T-helper 1 cell treated with Interleukin-12 subunit alpha and Interleukin-12 subunit beta and Interleukin-4 antibody, amounts not matched to agents 30 μg/mL and 1 μg/mL, for 36 hours (primary cell): Measurements from ENCODE around the gene PCED1A.

Experiments used
- H3K27ac Mint-ChIP-seq: one replicate; pipeline ENCODE4 v1.8.0; 2021; ENCODE audit warnings: mild to moderate bottlenecking, mixed read lengths
- H3K27me3 Mint-ChIP-seq: one replicate; pipeline ENCODE4 v1.8.0; 2021; ENCODE audit warnings: low read depth, mixed read lengths
- H3K36me3 Mint-ChIP-seq: one replicate; pipeline ENCODE4 v1.8.0; 2021; ENCODE audit warnings: low read depth, mixed read lengths
- H3K4me1 Mint-ChIP-seq: one replicate; pipeline ENCODE4 v1.8.0; 2021; ENCODE audit warnings: low read depth, mixed read lengths
- H3K4me3 Mint-ChIP-seq: one replicate; pipeline ENCODE4 v1.8.0; 2021; ENCODE audit warnings: mild to moderate bottlenecking, moderate library complexity, mixed read lengths
- H3K9me3 Mint-ChIP-seq: one replicate; pipeline ENCODE4 v1.8.0; 2021; ENCODE audit warnings: mixed read lengths

PCED1A gene

DNA sequence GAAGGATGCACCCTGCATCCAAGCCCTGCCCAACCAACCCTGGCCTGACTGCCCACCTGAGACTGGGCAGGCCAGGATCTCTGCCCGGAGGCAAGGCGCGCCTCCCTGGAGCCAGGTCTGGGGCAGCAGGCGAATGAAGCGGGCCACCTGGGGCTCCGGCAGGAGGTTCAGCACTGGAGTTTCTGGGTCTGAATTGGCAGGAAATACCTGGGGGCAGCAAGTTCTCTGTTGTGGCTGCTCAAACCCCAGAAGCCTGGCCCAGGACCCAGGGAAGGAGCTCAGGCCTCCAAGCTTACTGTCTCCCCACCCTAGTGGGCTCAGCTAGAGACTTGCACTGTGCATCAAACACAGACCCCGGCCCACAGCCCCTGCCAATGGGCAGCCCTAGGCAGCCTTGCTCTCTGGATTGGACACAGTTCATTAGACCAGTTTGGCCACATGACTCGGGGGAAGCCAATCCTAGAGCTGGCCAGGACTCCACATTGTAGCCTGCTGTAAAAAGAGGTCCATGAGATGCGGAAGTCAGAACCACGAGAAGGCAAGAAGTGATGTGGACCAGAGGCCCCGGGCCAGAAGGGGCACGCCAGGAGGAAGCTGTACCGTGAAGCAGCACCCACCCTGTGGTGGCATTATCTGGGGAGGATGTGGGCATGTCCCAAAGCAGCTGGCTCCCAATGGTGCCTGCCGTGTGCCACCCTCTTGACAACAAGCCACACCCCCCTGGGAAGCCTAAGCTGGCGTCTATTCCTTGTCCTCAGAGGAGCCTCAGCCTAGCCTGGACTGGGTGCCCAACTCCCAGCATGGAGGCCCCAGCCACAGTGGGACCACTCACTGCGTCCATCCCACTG, 43.1 kb downstream of the PCED1A start:
- H3K36me3 Mint-ChIP-seq: peaks cover 3% of the 10 kb centered on the region
- H3K9me3 Mint-ChIP-seq: no peaks in the 10 kb centered on the region
- peaks cover 15% of the 10 kb centered on the region for H3K4me1 Mint-ChIP-seq
- peaks cover 54% of the 10 kb centered on the region for H3K27me3 Mint-ChIP-seq
- H3K4me3 Mint-ChIP-seq: no peak overlapping the region
- no peak overlapping the region for H3K27ac Mint-ChIP-seq

DNA sequence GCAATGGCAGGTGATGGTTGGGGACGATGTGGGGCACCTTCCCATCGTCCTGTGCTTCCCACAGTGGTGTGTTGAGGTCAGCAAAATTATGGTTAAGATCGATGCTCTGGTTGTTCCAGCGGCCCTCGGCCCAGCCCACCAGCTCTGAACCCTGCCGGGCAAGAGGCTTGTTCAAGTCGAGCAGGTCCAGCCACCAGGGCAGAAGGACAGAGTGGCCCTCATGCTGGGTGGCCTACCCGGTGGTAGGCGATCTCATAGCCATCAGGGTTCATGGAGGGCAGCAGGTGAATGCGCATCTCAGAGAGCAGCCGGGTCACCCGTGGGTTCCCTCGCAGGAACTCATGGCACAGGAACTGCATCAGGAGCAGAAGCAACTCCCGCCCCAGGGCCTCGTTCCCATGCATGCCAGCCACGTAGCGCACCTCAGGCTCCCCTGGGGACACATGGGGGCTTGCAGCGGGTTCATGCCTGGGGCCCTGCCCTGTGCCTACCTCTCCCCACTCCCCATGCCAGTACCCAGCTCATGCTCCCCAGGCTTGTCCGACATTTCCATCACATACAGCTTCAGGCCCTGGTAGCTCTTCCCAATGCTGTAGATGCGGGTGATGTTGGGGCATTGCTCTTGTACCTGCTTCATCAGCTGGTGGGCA, 44.3 kb downstream of the PCED1A start:
- Mint-ChIP-seq H3K4me3 (no peak overlapping the region), H3K27ac (no peak overlapping the region), H3K4me1 (peaks cover 13% of the 10 kb centered on the region), H3K36me3 (peaks cover 3% of the 10 kb centered on the region), H3K27me3 (peaks cover 54% of the 10 kb centered on the region), H3K9me3 (no peaks in the 10 kb centered on the region)

DNA sequence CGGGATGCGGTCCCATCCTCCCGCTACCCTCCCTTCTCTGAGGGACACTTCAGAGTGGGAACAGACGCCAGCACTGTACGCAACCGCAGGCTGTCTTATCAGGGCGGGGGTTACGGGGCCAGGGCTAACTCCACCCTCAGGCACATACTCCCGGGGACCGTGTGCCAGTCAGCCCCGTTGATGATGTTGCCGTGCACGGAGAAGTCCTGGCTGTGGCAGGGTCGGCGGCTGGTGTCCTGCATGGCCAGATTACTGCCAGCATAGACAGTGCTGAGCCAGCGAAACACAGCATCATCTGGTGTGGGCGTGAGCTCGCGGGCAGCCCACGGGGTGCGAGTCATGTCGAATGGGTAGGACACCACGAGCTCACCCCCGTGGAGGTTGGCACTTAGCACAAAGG, 45.0 kb downstream of the PCED1A start:
- Mint-ChIP-seq H3K4me3 (no peak overlapping the region), H3K27me3 (peaks cover 52% of the 10 kb centered on the region), H3K36me3 (peaks cover 3% of the 10 kb centered on the region)

DNA sequence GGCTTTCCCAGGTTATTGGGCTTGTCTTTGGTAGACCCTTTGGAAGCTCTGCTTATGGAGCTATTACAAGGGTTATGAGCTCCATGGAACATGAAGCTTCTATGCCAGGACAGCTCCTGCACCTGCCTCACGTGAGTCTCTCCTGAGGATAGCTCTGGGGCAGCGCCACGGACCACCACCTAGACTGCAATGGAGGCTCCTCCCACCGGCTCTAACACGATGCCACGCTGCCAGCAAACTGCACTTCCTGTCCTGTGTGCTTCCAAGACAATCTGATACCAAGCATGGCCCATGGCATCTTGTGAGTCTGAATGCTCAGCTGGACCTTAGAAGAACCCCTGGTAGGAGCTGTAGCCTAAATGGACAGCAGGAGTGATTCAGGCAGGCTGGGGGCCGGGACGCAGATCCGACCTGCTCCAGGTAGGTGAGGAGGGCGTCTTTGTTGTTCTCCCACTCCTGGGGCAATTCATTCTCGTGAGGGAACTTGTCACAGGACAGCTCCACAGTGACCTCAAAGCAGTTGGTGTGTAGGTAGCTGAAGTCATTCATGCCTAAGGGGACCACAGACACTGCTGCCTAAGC, 45.5 kb downstream of the PCED1A start:
- H3K27me3 Mint-ChIP-seq: peaks cover 52% of the 10 kb centered on the region
- no peak overlapping the region for H3K27ac Mint-ChIP-seq
- peaks cover 2% of the 10 kb centered on the region for H3K36me3 Mint-ChIP-seq
- no peaks in the 10 kb centered on the region for H3K9me3 Mint-ChIP-seq
- H3K4me3 Mint-ChIP-seq: no peak overlapping the region
- peaks cover 6% of the 10 kb centered on the region for H3K4me1 Mint-ChIP-seq

More for the DNA sequence above, 45.0 kb downstream of the PCED1A start:
- Mint-ChIP-seq H3K27ac (no peak overlapping the region), H3K4me1 (peaks cover 8% of the 10 kb centered on the region), H3K9me3 (no peaks in the 10 kb centered on the region)

DNA sequence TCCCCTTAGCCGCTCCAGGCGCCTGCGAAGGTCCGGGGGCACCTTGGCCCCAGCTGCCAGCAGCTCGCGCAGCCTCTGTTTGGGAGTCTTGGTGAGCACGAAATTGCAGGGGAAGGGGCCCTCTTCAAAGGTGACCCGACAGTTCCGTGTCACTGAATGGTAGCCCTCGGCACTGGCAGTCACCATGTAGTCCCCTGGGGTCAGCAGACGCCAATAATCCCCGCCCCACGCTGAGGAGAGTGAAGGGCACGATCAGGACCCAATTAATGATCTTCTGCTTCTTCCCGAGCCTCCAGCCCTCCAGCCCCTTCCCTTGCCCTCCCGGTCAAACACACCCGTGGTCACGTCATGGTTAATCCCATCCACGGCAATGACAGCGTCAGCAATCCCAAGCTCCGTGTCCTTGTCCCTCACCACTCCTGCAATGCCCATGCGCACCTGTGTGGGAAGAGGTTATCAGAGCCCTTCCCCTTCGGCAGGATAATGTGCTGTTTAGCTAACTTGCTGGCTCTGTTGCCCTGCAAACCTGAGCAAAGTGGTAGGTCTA, 46.2 kb downstream of the PCED1A start:
- Mint-ChIP-seq H3K36me3 (no peaks in the 10 kb centered on the region), H3K9me3 (no peaks in the 10 kb centered on the region), H3K4me1 (no peaks in the 10 kb centered on the region), H3K27ac (no peak overlapping the region), H3K27me3 (peaks cover 47% of the 10 kb centered on the region), H3K4me3 (no peak overlapping the region)

DNA sequence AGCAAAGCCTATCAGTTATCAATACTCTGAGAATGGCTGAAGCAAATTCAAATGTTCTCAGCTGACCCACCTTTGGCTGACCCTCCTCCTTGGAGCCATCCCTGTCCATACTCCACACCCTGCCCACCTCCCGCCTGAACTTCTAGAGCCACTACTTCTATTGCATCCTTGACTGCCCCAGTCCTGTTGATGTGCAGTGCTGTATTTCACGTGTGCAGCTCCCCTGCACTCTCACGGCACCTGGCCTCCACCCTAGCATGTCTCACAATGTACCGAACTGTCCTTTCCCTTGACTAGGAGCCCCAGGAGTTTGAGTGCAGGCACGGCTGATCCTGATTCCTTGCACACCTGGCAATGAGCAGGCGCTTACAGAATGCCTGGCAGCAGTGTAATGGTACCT, 47.0 kb downstream of the PCED1A start:
- no peak overlapping the region for H3K4me3 Mint-ChIP-seq
- peaks cover 46% of the 10 kb centered on the region for H3K27me3 Mint-ChIP-seq
- no peaks in the 10 kb centered on the region for H3K9me3 Mint-ChIP-seq
- H3K27ac Mint-ChIP-seq: no peak overlapping the region
- no peaks in the 10 kb centered on the region for H3K36me3 Mint-ChIP-seq
- H3K4me1 Mint-ChIP-seq: no peaks in the 10 kb centered on the region
